Measurements from ENCODE around the gene DDAH2.

Gene DDAH2

GRCh38 chr6:31689249-31690110, 39.6 kb downstream of the DDAH2 start:
- no peak for DNase-seq (ENCODE audit: low read depth in 2 of 2)

DNA sequence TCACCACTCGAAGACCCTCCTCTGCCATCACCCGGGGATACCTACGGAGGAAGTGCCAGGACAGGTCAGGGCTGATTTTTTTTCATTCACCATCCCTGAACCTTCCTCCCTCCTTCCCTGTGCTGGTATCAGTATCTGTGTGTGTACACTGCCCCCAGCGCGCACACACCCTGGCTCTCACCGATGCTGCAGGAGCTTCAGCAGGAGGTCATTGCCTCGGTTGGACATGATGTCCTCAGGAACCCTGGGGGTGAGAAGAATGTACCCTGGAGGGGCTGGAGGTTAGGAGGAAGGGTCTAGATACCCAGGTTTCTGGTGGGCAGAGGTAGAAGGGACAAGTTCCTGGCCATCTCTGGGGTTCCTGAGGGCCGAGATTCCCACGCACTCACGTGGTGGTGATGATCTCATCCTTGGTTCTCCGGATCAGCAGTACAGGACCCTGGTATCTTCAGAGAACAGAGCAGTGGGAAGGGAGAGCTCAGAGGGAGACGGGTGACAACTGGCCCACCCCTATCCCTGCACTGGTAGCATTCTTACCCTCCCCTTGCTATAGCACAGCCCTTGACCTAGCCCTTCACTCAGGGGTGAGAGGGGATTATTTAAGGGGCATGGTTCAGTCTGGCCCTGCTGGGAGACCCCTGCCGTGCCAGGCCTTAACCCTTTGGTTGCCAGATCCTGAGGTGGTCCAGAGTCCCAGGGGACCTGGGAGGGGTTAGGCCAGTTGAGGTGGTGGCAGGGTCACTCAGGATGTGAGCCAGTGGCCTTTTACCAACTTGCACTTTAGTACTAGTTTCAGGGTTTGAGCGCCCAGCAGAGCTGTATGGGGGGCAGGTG, 41.0 kb downstream of the DDAH2 start:
- no peak for DNase-seq (ENCODE audit: low read depth in 2 of 2)

DNA sequence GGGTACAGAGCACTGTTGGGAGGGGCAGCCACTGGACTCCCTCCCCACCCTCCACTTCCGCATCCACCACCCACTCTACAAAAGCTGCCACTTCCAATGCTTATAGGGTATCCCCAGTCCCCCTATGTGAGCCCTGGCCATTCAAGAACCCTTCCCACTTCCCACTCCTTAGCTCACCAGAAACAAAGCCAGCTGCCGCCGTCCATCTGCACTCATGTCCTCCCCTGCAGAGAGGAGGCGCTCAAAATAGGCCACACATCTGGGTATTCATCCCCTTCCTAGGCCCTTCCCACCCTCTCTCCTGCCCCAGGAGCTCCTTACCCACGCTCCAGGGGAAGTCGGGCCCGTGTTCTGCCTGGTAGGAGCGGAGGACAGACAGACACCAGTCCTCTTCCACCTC, 41.8 kb downstream of the DDAH2 start:
- no peak for DNase-seq (ENCODE audit: low read depth in 2 of 2)

GRCh38 chr6:31686483-31686882, 42.6 kb downstream of the DDAH2 start:
- no peak for DNase-seq (ENCODE audit: low read depth in 2 of 2)

DNA sequence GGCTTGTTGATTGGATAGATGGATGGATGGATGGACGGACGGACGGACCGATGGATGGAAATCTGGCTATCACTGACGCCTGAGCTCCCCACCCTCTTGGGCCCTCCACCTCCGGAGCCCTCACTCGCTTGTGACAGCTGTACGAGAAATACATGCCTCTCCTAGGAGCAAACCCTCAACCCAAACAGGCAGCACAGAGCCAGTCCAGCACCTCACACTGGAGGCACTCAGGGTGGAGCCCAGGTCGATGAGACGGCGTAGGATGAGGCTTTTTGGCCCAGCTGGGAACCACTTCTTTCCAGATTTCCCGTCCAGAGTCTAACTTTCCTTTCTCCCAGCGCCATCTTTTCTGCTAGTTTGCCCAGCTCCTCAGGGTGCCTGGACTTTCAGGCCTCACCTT, 45.5 kb downstream of the DDAH2 start:
- no peak for DNase-seq (ENCODE audit: low read depth in 2 of 2)

DNA sequence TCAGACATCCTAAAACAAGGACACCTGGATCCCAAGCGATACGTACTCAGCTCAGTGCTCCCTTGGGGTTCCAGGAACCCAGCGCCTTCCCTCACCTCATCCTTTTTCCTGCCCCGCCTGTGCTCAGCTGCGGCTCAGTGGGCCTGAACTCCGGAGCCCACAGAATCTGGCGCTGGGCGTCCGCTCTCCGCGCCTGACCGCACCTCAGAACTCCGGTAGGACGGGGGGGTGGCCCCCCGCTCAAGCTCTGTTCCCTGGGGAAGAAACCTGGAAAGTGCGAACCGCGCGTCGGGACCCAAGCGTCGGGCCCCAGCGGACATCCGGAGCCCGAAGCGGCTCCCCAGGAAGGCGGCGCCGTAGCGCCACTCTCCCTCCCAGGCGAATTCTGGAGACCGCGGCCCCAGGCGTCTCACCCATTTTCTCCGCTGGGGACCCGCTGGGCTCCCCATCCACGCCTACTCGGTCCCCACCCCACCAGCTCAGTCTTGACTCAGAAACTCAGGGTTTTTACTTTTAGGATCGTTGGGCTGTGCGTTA, 47.9 kb downstream of the DDAH2 start:
- DNase-seq (ENCODE audit: low read depth in 2 of 2), result peak in 1 of 2 donors; percentile 31

GRCh38 chr6:31680226-31681134, 48.6 kb downstream of the DDAH2 start, which contains the start of gene LY6G5C:
LY6G5C (minus strand) TSS chr6:31681067; CDS start chr6:31680373, 694 bp downstream.
- peak; percentile 34 to 43 for DNase-seq (ENCODE audit: low read depth in 2 of 2)

DNA sequence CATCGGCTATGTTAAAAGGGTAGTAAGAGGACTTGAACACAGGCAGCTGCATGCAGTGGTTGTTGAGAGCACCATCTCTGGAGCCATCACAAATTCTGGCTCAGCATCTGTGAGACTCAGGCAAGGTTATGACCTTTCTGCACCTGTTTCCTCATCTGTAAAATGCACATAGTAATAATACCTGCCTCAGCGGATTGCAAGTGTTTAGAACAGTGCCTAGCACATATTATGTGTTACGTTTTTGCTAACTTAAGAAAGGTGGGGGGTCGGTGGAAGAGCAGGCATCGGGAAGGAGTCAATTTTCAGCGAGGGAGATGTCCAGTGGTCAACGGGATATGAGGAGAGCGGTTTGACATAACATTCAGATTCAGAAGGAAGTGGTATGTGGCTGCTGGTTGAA, 51.1 kb downstream of the DDAH2 start:
- DNase-seq (ENCODE audit: low read depth in 2 of 2), result no peak
